VCaP (cell line): ENCODE data around the gene ISM2.

ENCODE experiments used
- H3K27ac ChIP-seq: fragments of 450-650 bp; 2 replicates; pipeline ENCODE4 v1.5.1; 2017
- TF ChIP-seq, protein P1 (sequence below): fragments of 450-650 bp; conservative IDR thresholded peaks from 2 replicates; pipeline ENCODE4 v1.5.1; 2017; ENCODE audit warnings: mild to moderate bottlenecking, moderate library complexity

Gene ISM2

GRCh38 chr14:77489041-77489440 lies 9.6 kb downstream of the ISM2 start:
- no peak overlapping the region for H3K27ac ChIP-seq
- TF ChIP-seq, protein P1, sequence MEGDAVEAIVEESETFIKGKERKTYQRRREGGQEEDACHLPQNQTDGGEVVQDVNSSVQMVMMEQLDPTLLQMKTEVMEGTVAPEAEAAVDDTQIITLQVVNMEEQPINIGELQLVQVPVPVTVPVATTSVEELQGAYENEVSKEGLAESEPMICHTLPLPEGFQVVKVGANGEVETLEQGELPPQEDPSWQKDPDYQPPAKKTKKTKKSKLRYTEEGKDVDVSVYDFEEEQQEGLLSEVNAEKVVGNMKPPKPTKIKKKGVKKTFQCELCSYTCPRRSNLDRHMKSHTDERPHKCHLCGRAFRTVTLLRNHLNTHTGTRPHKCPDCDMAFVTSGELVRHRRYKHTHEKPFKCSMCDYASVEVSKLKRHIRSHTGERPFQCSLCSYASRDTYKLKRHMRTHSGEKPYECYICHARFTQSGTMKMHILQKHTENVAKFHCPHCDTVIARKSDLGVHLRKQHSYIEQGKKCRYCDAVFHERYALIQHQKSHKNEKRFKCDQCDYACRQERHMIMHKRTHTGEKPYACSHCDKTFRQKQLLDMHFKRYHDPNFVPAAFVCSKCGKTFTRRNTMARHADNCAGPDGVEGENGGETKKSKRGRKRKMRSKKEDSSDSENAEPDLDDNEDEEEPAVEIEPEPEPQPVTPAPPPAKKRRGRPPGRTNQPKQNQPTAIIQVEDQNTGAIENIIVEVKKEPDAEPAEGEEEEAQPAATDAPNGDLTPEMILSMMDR, result no peak

DNA sequence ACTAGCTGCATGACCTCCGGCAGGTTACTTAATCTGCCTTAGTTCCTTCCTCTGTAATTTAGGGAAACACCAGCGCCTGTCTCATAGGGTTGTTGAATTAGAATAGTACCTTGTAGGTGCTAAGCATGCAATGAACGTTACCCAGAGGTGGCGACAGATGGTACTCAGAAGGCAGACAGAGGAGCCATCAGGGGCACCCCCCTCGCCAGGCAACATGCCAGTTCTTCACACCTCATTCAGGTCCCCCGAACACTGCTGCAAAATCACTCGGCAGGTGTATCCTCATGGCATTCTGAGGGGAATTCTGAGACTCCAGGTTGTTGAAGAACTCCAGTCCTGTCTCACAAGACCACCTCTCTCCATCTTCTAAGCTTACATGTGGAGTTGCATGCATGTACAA lies 10.1 kb downstream of the ISM2 start:
- TF ChIP-seq, protein P1, result no peak
- no peak overlapping the region for H3K27ac ChIP-seq

DNA sequence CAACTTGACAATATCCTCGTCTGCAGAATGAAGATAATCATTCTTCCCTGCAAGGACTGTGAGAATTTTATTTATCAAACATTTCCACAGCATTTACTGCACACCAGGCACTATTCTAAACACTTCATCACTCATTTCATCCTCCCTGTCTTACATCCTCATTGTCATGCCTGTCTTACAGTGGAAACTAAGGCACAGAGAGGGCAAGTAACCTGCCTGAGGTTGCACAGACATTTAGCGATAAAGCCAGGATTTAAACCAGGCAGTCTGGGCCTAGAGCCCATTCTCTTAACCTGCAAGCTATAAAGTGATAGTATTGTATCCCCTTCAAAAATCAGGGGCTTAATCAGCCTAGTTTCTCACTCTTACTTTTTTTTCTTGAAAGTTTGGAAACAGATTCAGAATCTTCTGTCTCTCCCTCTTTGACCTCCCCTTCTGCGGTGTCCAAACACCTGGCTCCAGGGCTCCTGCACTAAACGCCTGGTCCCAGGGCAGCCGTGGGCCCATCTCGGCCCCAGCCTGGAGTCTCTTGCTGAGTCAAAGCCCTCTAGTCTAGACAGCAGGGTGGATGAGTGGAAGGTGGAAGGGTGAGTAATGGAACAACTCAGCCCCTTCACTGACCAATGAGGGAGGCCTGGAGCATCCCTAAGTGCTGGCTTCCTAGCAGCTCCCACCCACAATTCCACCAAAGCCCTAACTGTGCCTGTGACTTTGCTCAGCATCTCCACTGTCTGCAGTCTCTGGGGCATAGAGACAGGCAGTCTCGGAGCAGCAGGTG lies 12.5 kb downstream of the ISM2 start:
- TF ChIP-seq, protein P1, result no peak
- no peak overlapping the region for H3K27ac ChIP-seq

- no peak overlapping the region for H3K27ac ChIP-seq
- TF ChIP-seq, protein P1, result no peak
Measured at GRCh38 chr14:77485256-77485655, 13.4 kb downstream of the ISM2 start.

GRCh38 chr14:77482422-77482821 lies 16.2 kb downstream of the ISM2 start:
- no peak overlapping the region for H3K27ac ChIP-seq
- TF ChIP-seq, protein P1, result no peak

GRCh38 chr14:77478796-77479195 lies 19.8 kb downstream of the ISM2 start:
- no peak overlapping the region for H3K27ac ChIP-seq
- TF ChIP-seq, protein P1, result no peak

GRCh38 chr14:77478029-77478428 lies 20.6 kb downstream of the ISM2 start:
- TF ChIP-seq, protein P1, result no peak
- no peak overlapping the region for H3K27ac ChIP-seq
